ENCODE data around the gene ACTL8.
A peak's percentile ranks its signal among the peaks of the same experiment; 100 is the strongest.

Gene ACTL8

DNA sequence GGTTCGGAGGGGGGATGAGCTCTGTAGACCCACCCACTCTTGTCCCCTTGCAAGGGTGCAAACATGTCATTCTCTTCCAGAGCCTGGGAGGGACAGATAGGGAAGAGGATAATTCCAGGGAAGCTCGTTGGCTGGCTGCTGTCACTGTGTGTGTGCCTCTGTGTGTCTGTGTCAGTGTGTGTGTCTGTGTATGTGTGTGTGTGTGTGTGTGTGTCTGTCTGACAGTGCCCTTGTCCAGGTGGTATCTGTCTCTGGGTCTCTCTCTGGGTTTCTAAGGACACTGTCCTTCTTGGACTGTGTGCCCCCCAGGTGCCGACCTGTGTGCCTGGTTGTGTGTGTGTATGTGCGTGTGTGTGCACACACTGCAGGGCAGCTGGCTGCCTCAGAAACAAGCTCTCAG is 90.5 kb downstream of the ACTL8 start:
- no peak for DNase-seq (ENCODE audit: low spot score)

DNA sequence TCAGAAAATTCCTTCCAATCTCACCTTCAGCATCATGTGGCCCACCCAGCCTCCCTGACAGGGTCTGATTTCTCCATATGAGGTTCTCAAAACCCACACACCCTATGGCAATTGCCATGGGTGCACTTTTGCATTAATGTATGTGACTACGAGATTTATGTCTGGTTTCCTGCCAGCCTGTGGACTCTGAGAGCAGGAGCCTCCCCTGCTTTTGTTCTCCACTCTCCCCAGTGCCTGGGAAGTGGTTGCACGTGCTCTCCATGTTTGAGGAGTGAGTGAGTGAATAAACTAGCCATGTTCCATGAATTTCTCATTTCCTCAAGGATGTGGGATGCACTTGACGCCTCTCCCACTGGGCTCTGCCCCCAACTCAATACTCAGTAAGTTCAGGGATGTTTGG is 91.2 kb downstream of the ACTL8 start:
- DNase-seq (ENCODE audit: low spot score), result no peak

- DNase-seq (ENCODE audit: low spot score), result no peak
Measured at GRCh38 chr1:17847111-17847510, 92.0 kb downstream of the ACTL8 start.

GRCh38 chr1:17849216-17849615 is 94.1 kb downstream of the ACTL8 start:
- DNase-seq (ENCODE audit: low spot score), result no peak

GRCh38 chr1:17851056-17851455 is 95.9 kb downstream of the ACTL8 start:
- DNase-seq (ENCODE audit: low spot score), result no peak

DNA sequence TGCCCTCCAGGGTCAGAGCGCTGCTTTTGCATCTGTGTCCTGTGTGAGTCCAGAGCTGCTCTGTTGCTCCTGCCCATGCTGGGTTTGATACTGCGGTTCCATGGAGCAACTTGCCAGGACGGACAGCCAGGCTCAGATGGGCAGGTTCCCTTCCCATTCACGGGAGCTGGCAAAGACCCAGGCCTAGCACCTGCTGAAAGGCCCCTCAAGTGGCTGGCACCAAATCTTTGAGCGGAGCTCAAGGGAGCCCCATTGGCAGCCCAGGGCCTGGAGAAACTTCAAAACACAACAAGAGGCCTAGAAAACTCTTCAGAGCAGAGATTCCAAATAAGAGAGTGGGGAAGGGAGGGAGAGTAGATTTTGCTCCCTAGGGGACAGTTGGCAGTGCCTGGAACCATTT is 97.2 kb downstream of the ACTL8 start:
- no peak for DNase-seq (ENCODE audit: low spot score)

GRCh38 chr1:17853241-17853935 is 98.3 kb downstream of the ACTL8 start:
- DNase-seq (ENCODE audit: low spot score), result no peak

DNA sequence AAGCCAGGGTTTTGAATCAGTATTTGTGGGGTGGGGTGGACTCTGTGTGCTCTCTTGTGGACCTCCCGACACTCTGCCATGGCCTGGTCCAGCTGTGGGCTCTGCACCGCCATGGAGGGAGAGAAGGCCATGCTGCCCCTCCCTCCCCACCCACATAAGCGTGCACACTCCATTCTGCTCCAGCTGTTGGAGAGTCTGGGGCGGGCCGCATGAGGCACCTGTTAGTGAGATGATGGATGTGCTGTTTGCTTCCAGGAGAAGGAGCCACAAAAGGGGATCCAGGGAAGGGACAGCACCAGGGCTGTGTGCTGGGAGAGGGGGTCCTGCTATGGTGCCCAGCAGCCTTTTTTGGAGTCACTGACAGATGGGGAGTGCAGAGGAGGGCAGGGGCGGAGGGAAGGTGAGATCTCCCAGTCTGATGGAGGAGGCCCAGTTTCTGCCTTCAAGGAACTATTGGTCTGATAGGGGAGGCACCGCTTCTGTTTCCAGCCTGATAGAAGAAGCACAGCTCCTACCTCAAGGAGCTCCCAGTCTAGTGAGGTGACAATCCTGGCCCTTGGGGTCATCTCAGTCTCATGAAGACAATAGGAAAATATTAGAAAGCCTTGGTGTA is 101.5 kb downstream of the ACTL8 start:
- no peak for DNase-seq (ENCODE audit: low spot score)

DNA sequence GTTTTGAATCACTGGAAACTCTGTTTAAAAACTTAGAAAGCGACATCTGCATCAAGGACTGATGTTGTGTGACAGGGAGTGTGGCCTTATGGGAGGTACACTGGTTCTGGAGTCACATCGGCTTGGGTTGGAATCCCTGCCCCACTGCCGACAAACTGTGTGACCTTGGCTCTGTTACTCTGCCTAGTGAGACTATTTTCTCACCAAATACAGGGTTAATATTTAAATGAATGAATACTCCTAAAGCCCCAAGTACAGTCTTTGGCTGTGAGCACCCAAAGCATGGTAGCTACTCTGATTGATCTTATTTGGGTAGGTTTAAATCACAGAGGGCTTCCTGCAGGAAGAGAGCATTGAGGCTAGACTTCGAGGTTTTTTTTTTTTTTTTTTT is 102.0 kb downstream of the ACTL8 start:
- no peak for DNase-seq (ENCODE audit: low spot score)

DNA sequence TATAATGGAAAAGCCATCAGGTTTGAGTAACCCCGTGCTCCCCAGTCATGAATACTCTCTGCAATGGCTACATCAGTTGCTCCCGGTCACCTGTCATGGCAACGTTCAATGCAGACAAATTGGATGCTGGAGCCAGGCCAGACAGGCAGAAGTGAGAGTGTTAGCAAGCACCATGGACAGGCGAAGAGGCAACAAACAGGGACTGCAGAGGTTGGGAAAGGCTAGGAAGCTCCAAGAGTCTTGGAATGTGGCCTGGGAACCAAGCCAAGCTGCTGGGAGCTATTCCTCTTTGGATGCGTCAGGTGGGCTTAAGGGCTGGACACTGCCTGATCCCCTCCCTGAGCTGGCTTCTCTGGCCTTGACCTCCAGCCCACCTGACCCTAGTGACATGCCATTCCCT is 102.9 kb downstream of the ACTL8 start:
- DNase-seq (ENCODE audit: low spot score), result no peak

- no peak for DNase-seq (ENCODE audit: low spot score)
Measured at GRCh38 chr1:17860812-17861211, 105.7 kb downstream of the ACTL8 start.

DNA sequence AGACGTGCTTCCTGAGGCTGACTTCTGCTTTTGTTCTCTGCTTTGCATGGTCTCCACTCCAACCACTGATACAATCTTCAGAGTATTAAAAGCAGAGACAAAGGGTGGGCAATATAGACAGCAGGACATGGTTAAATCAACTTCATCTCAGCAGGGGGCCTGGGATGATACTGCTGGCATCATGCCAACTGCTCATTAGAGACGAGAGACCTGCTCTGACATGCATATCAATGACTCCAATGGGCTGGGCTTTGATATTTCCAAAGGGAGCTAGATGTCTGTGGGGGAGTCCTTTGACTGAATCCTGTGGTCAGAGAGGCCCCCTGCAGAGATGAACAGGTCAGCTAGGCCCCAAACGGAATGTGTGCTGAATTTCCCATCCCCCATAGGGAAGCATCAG is 106.6 kb downstream of the ACTL8 start:
- DNase-seq (ENCODE audit: low spot score), result no peak

DNA sequence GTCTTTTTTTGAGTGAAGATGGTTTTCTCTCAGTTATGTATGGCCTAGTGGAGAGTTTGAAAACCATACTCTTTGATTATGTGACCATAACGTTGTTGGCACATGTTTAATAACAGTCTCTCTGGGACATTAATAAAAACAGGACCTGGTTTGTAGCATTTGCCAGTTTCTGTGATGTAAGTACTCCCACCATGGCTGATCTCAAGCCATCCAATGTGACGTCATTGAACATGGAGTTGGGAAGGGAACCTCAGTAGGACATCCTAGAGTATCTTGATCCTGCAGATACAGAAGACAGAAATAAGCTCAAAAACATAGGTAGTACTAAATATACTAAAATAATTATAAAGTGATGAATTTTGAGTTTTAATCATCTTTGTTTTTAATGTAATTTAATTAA is 107.0 kb downstream of the ACTL8 start:
- DNase-seq (ENCODE audit: low spot score), result no peak

GRCh38 chr1:17865912-17866739 is 111.0 kb downstream of the ACTL8 start:
- no peak for DNase-seq (ENCODE audit: low spot score)

GRCh38 chr1:17866740-17867029 is 111.6 kb downstream of the ACTL8 start:
- no peak for DNase-seq (ENCODE audit: low spot score)

DNA sequence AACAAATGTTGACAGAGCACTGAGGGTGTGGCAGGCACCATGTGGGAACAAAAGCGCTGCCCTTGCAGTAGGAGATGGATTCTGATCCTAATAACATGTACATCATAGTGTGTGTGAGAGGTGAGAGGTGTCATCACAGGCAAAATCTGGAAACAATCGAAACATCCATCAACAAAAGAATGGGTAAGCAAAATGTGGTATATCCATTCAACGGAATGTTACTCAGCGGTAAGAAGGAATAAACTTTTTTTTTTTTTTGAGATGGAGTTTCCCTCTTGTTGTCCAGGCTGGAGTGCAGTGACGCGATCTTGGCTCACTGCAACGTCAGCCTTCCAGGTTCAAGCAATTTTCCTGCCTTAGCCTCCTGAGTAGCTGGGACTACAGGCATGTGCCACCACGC is 112.3 kb downstream of the ACTL8 start:
- no peak for DNase-seq (ENCODE audit: low spot score)

GRCh38 chr1:17869815-17870214 is 114.7 kb downstream of the ACTL8 start:
- no peak for DNase-seq (ENCODE audit: low spot score)

DNA sequence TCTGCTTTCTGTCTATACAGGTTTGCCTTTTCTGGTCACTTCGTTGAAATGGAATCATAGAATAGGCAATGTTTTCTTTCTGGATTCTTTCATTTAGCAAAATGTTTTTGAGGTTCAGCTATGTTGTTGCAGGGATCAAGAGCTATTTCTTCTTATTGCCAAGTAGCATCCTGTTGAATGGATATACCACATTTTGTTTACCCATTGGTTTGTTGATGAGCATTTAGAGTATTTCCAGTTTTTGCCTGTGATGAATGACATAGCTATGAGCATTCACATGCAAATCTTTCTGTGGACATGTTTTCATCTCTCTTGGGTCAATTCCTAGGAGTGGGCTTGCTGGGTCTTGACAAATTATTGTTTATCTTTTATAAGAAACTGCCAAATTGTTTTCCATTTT is 115.5 kb downstream of the ACTL8 start:
- no peak for DNase-seq (ENCODE audit: low spot score)

- no peak for DNase-seq (ENCODE audit: low spot score)
Measured at GRCh38 chr1:17873007-17873675, 118.0 kb downstream of the ACTL8 start.

DNA sequence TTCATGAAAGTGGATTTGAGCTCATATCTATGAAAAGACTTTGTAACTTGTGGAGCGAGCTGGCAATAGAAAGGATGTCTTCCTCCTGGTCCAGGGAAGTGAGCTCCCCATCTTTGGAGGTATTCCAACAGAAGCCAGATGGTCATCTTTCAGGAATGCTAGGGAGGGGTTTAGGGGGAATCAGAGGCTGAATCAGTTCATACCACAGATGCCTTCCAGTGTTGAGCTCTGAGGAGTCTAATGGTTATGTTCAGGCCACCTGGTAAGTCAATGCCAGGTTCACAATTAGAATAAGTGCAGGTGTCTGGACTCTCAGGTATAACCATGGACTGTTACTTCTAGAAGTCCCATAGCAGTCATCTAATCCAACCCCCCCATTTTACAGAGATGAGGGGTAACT is 119.1 kb downstream of the ACTL8 start:
- DNase-seq (ENCODE audit: low spot score), result peak; percentile 12

DNA sequence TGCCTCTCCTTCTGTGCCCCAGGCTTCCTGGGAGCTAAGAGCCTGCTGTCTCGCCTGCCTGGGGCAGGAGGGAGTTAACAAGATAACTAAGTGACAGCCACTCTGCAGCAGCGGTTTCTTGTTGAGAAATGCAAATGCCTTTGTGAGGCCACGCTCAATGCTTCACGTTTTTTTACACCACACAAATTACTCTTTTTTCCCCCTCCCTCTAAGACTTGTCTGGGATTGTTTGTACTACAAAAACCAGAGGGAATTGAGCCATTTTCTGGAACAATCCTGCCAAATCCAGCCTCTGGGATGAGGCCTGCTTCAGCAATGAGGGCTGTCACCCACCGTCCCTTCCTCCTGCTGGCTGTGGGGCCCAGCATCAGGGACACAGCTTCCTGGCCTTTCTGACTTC is 119.6 kb downstream of the ACTL8 start:
- no peak for DNase-seq (ENCODE audit: low spot score)

GRCh38 chr1:17875171-17875881 is 120.2 kb downstream of the ACTL8 start:
- DNase-seq (ENCODE audit: low spot score), result no peak
